Adrenal gland (tissue), 12 donors: ENCODE results near the gene ORAI3. TPM values are rescaled to one million over a fixed set of nuclear protein-coding genes. Genes with fewer than 3 reads are reported as not detected.

Experiments
- DNase-seq, 7 donors: peaks; one replicate each; pipeline ENCODE4 v3.0.0-alpha.2; 2019 to 2020
- H3K27ac ChIP-seq, 5 donors: fragments of 200-600 bp; sonication (generic) in 4 of 5; 1 replicate in 3 of 5; 2 replicates in 2 of 5; pipeline versions ENCODE4 v1.5.1 to v1.8.0; 2016 to 2020; ENCODE audit warnings: mild to moderate bottlenecking in 1 of 5
- H3K27me3 ChIP-seq: fragments of 200-600 bp; 2 replicates; pipeline ENCODE4 v1.8.0; 2021
- H3K36me3 ChIP-seq, 2 donors: fragments of 200-600 bp; replicated peaks in 1 of 2; 1 replicate in 1 of 2; 2 replicates in 1 of 2; pipeline versions ENCODE4 v1.5.1 to v1.8.0; 2018 to 2022
- H3K4me1 ChIP-seq, 2 donors: fragments of 200-600 bp; replicated peaks in 1 of 2; 1 replicate in 1 of 2; 2 replicates in 1 of 2; pipeline versions ENCODE4 v1.5.1 to v1.8.0; 2018 to 2021
- H3K4me3 ChIP-seq, 4 donors: fragments of 200-600 bp; sonication (generic) in 3 of 4; one replicate each; pipeline ENCODE4 v1.5.1; 2016 to 2018
- H3K9me3 ChIP-seq, 3 donors: fragments of 200-600 bp; sonication (generic) in 1 of 3; replicated peaks in 1 of 3; 1 replicate in 2 of 3; 2 replicates in 1 of 3; pipeline versions ENCODE4 v1.5.1 to v1.8.0; 2016 to 2021
- CTCF ChIP-seq, 6 experiments: fragments of 450-650 bp in 4 of 6; fragments of 200-600 bp in 2 of 6; sonication (generic) in 1 of 6; IDR thresholded peaks; 1 replicate in 5 of 6; 2 replicates in 1 of 6; pipeline versions ENCODE4 v1.5.1 to v1.8.0; 2016 to 2021; ENCODE audit warnings: antibody characterized with exemption in 6 of 6, mild to moderate bottlenecking in 2 of 6, moderate library complexity in 1 of 6
- POLR2A ChIP-seq, 2 donors: fragments of 450-650 bp; IDR thresholded peaks; one replicate each; pipeline ENCODE4 v1.6.1; 2017; ENCODE audit warnings: antibody characterized with exemption in 2 of 2, mild to moderate bottlenecking in 2 of 2, moderate library complexity in 1 of 2
- WGBS, 4 donors: extraction: QIAGEN DNeasy Blood & Tissue Kit in 2 of 4; methylation state at CpG; one replicate each; pipeline versions ENCODE4 v1.1.5 to v1.1.7; 2013 to 2017; 5-methylcytosine and 5-hydroxymethylcytosine counted together
- intact Hi-C, 2 donors: fragments of 100-400 bp; cut with DNase I; formaldehyde crosslinking; loops; one replicate each; pipeline versions ENCODE4 v1.14.1 to v1.15.0; 2022 to 2023
- polyA plus RNA-seq, 3 donors: library from polyadenylated mRNA; stranded (reverse); fragments of 200-250 nt in 2 of 3; fragments of 350-450 nt in 1 of 3; fragmentation: Illumina TruSeq in 1 of 3; extraction: RNeasy Lipid Tissue Mini Kit (QIAGEN cat#74804) in 1 of 3; gene quantifications; one replicate each; pipeline ENCODE4 v1.2.3, GENCODE V29; 2013 to 2014
- total RNA-seq, 9 donors: library from RNA; depleted of rRNA in 4 of 9; stranded (reverse); fragments of >200 nt in 4 of 9; fragments of 120-200 nt in 1 of 9; fragmentation: NEBNext Ultra II Directional in 1 of 9; extraction: Animal tissue kit (Norgen Biotek cat#: 25700) in 1 of 9; gene quantifications; one replicate each; pipeline versions ENCODE4 v1.1.0 to v1.2.4, GENCODE V29; 2013 to 2023
- donor health status: healthy with polysubstance abuse.
- donor health status: Bipolar disorder and iron deficiency.
- donor health status: DM: yes; HTN: yes; CAD: no.
- donor health status: DM: no; HTN: no; CAD: no.
- donor health status: DM: no; HTN: no; CAD: no.
- donor health status: DM: yes; HTN: yes; CAD: no.

Gene ORAI3
- total and polyA plus RNA-seq, 12 donors = 19.5 to 101 (median 57.0) TPM

GRCh38 chr16:30996985-30997724, 48.3 kb downstream of the ORAI3 start:
- peak overlapping the region; percentile 38 to 90 (median 80) for H3K27ac ChIP-seq
- TF ChIP-seq POLR2A (IDR thresholded peaks at IDR 0.05) (peak; percentile 44 to 48), CTCF (IDR thresholded peaks at IDR 0.05) (no peak)
- peak overlapping the region in 2 of 4 donors; percentile 29 to 60 for H3K4me3 ChIP-seq
- peak; percentile 78 to 88 (median 84) for DNase-seq
- intact Hi-C loops = no loop called here
- H3K9me3 ChIP-seq = no peaks in the 10 kb centered on the region
- 6 to 12% (median 8%) methylated on average over 22 to 60 of the region's 60 CpGs for WGBS, 4 donors
- H3K36me3 ChIP-seq = no peaks in the 10 kb centered on the region
- no peaks in the 10 kb centered on the region for H3K27me3 ChIP-seq
- H3K4me1 ChIP-seq = peaks cover 15 to 21% of the 10 kb centered on the region in 2 donors

GRCh38 chr16:30997725-30998711, 49.1 kb downstream of the ORAI3 start:
- Histone ChIP-seq H3K4me3 (peak overlapping the region in 2 of 4 donors; percentile 29 to 60), H3K4me1 (peaks cover 15 to 21% of the 10 kb centered on the region in 2 donors), H3K27ac (peak overlapping the region; percentile 38 to 90 (median 80)), H3K9me3 (no peaks in the 10 kb centered on the region), H3K27me3 (no peaks in the 10 kb centered on the region), H3K36me3 (no peaks in the 10 kb centered on the region)
- DNase-seq = peak in 6 of 7 donors; percentile 67 to 75 (median 69)
- WGBS, 4 donors = 46 to 57% (median 53%) methylated on average over 10 to 21 of the region's 21 CpGs
- TF ChIP-seq POLR2A (IDR thresholded peaks at IDR 0.05) = peak in 1 of 2 donors; percentile 51
- no peak for TF ChIP-seq CTCF (IDR thresholded peaks at IDR 0.05)
- intact Hi-C loops = no loop called here

- peak in 1 of 7 donors; percentile 36 for DNase-seq
- intact Hi-C loops = no loop called here
Measured at GRCh38 chr16:30998852-30999761, 50.2 kb downstream of the ORAI3 start.

More at GRCh38 chr16:30998852-30999761, 50.2 kb downstream of the ORAI3 start:
- Histone ChIP-seq H3K4me3 (no peak overlapping the region), H3K27ac (peak overlapping the region in 3 of 5 donors; percentile 80 to 90 (median 86)), H3K9me3 (no peaks in the 10 kb centered on the region), H3K36me3 (no peaks in the 10 kb centered on the region), H3K4me1 (peaks cover 15 to 21% of the 10 kb centered on the region in 2 donors), H3K27me3 (no peaks in the 10 kb centered on the region)
- no peak for TF ChIP-seq POLR2A (IDR thresholded peaks at IDR 0.05)
- no peak for TF ChIP-seq CTCF (IDR thresholded peaks at IDR 0.05)
- WGBS, 4 donors = 73 to 77% (median 76%) methylated on average over 5 to 6 of the region's 6 CpGs
